Measurements from ENCODE around the gene COL13A1. TPM values are rescaled to one million over a fixed set of nuclear protein-coding genes. Genes with fewer than 3 reads are reported as not detected.

Gene COL13A1
- total RNA-seq, 3 donors from 2014 or later (not counting 1 experiment from before 2014, with no cell fraction given) = 5.2 to 22.0 (median 10.3) TPM

DNA sequence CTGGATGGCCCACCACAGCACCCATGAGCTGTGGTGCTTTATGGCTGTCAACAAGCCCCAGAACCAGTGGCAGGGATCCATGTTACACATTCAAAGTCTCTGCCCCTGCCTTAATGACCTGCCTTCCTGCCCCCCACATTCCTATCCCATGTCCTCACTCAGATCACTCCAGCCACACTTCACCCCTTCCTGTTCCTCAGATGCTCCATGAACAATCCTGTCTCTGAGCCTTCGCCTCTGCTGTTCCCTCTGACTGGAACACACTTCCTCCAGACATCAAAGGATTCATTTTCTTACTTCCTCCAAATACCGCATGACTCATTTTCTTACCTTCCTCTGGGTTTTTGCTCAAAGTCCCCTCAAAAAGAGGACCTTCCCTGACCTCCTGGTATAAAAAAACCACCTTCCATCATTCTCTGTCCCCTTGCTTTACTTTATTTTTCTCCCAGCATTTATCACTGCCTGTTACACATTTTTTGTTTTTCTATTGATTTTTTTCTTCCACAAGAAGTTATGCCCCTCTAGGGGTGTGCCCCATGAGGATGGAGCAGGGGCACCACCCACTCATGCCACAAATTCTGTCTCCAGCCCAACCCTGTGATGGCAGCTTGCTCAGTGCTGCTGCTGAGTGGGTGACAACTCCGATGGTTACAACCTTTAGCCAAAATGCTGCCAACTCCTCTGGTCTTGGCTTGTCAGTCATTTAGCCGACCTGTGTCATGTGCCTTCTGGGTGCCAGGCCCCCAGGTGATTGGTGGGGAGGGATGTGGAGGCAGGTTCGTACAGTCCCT, 18.2 kb downstream of the COL13A1 start:
- peaks cover 92 to 95% of the 10 kb centered on the region in 2 donors for H3K4me1 Mint-ChIP-seq
- Histone ChIP-seq H3K9me3 (ENCODE audit: control insufficient read depth, insufficient read depth, low read length) (peaks cover 4% of the 10 kb centered on the region), H3K27ac (ENCODE audit: low read length) (peak overlapping the region; percentile 46), H3K4me3 (ENCODE audit: low read length) (peak overlapping the region; percentile 23), H3K27me3 (ENCODE audit: control insufficient read depth, insufficient read depth, low read length) (no peaks in the 10 kb centered on the region), H3K4me1 (ENCODE audit: control insufficient read depth, insufficient read depth, low read length) (peaks cover 81% of the 10 kb centered on the region), H3K36me3 (ENCODE audit: control insufficient read depth, insufficient read depth, low read length) (no peaks in the 10 kb centered on the region)
- no peaks in the 10 kb centered on the region for H3K27me3 Mint-ChIP-seq (ENCODE audit: low read depth in 2 of 2)
- H3K36me3 Mint-ChIP-seq = no peaks in the 10 kb centered on the region
- peak in 2 of 3 donors; percentile 11 to 14 for ATAC-seq
- intact Hi-C loops (cut with micrococcal nuclease) = loop anchor here (2.0 kb wide), 1 partner anchor 17 kb away; no protein-coding TSS in a partner anchor
- WGBS (ENCODE audit: insufficient coverage) = 54% methylated on average over 5 of the region's 5 CpGs
- H3K4me3 Mint-ChIP-seq = peak overlapping the region; percentile 88
- TF ChIP-seq, protein P1, sequence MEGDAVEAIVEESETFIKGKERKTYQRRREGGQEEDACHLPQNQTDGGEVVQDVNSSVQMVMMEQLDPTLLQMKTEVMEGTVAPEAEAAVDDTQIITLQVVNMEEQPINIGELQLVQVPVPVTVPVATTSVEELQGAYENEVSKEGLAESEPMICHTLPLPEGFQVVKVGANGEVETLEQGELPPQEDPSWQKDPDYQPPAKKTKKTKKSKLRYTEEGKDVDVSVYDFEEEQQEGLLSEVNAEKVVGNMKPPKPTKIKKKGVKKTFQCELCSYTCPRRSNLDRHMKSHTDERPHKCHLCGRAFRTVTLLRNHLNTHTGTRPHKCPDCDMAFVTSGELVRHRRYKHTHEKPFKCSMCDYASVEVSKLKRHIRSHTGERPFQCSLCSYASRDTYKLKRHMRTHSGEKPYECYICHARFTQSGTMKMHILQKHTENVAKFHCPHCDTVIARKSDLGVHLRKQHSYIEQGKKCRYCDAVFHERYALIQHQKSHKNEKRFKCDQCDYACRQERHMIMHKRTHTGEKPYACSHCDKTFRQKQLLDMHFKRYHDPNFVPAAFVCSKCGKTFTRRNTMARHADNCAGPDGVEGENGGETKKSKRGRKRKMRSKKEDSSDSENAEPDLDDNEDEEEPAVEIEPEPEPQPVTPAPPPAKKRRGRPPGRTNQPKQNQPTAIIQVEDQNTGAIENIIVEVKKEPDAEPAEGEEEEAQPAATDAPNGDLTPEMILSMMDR (IDR thresholded peaks at IDR 0.05) = no peak
- peak overlapping the region; percentile 89 to 97 for H3K27ac Mint-ChIP-seq
- H3K9me3 Mint-ChIP-seq = no peaks in the 10 kb centered on the region
- DNase-seq = no peak

DNA sequence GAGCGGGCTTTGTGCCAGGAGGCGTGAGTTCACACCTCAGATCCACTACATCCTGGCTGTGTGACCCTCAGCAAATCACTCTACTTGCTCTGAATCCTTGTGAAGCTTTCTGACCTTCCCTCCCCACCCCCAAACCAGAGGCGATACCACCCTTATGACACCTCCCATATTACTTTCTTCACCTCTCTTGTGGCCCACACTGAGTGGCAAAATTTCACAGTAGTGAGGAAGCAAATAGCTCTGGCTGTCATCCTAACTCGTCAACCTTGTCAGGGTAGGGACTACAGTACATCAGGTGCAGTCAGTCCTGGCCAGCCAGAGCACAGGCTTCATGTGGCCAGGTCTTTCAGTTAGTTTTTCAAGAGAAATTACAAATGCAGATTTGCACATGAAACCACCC, 19.1 kb downstream of the COL13A1 start:
- peaks cover 4% of the 10 kb centered on the region for H3K9me3 ChIP-seq (ENCODE audit: control insufficient read depth, insufficient read depth, low read length)
- peak overlapping the region; percentile 46 for H3K27ac ChIP-seq (ENCODE audit: low read length)
- H3K4me1 ChIP-seq (ENCODE audit: control insufficient read depth, insufficient read depth, low read length) = peaks cover 85% of the 10 kb centered on the region
- H3K4me1 Mint-ChIP-seq = peaks cover 92 to 94% of the 10 kb centered on the region in 2 donors
- 36% methylated on average over 4 of the region's 4 CpGs for WGBS (ENCODE audit: insufficient coverage)
- no peaks in the 10 kb centered on the region for H3K27me3 ChIP-seq (ENCODE audit: control insufficient read depth, insufficient read depth, low read length)
- H3K36me3 ChIP-seq (ENCODE audit: control insufficient read depth, insufficient read depth, low read length) = no peaks in the 10 kb centered on the region
- H3K4me3 Mint-ChIP-seq = peak overlapping the region; percentile 88
- H3K4me3 ChIP-seq (ENCODE audit: low read length) = peak overlapping the region; percentile 23
- peak overlapping the region; percentile 89 to 97 for H3K27ac Mint-ChIP-seq
- no peaks in the 10 kb centered on the region for H3K36me3 Mint-ChIP-seq
- DNase-seq = peak; percentile 7 to 48
- intact Hi-C loops (cut with micrococcal nuclease) = loop anchor here (2.0 kb wide), 1 partner anchor 18 kb away; no protein-coding TSS in a partner anchor
- no peaks in the 10 kb centered on the region for H3K27me3 Mint-ChIP-seq (ENCODE audit: low read depth in 2 of 2)
- peak; percentile 71 to 86 (median 75) for ATAC-seq
- no peaks in the 10 kb centered on the region for H3K9me3 Mint-ChIP-seq
- TF ChIP-seq, protein P1 (IDR thresholded peaks at IDR 0.05) = no peak

DNA sequence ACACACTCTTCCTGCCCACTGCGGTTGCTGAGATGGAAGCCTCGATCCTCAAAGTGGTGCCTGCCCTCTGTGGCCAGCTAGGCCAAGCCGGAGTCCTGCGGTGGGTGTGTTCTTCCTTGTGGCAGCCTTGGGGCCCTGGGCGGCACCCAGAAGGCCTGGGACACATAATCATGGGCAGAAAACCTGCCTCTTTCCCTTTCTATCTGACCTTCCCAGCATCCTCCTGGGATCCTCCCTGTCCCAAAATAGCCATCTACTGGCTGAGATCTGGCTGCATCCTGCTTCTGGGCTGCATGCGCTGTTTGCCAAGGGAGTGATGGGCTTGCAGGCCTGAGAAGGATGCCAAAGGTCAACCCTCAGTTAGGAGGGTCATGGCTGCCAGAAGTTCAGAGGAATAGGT, 23.9 kb downstream of the COL13A1 start:
- Mint-ChIP-seq H3K36me3 (no peaks in the 10 kb centered on the region), H3K27ac (peak overlapping the region in 1 of 2 donors; percentile 65), H3K4me1 (peaks cover 77 to 86% of the 10 kb centered on the region in 2 donors), H3K9me3 (no peaks in the 10 kb centered on the region), H3K4me3 (no peak overlapping the region), H3K27me3 (ENCODE audit: low read depth in 2 of 2) (peaks cover 0 to 4% of the 10 kb centered on the region in 2 donors)
- H3K27me3 ChIP-seq (ENCODE audit: control insufficient read depth, insufficient read depth, low read length) = no peaks in the 10 kb centered on the region
- intact Hi-C loops (cut with micrococcal nuclease) = loop anchor here (2.0 kb wide), 1 partner anchor 17 kb away; no protein-coding TSS in a partner anchor
- no peaks in the 10 kb centered on the region for H3K9me3 ChIP-seq (ENCODE audit: control insufficient read depth, insufficient read depth, low read length)
- DNase-seq (no peak), ATAC-seq (no peak)
- H3K4me3 ChIP-seq (ENCODE audit: low read length) = no peak overlapping the region
- TF ChIP-seq, protein P1 (IDR thresholded peaks at IDR 0.05) = no peak
- peaks cover 65% of the 10 kb centered on the region for H3K4me1 ChIP-seq (ENCODE audit: control insufficient read depth, insufficient read depth, low read length)
- WGBS (ENCODE audit: insufficient coverage) = 89% methylated on average over 6 of the region's 6 CpGs
- H3K36me3 ChIP-seq (ENCODE audit: control insufficient read depth, insufficient read depth, low read length) = no peaks in the 10 kb centered on the region
- no peak overlapping the region for H3K27ac ChIP-seq (ENCODE audit: low read length)

All from natural killer cell (primary cell).